ENCODE data around the gene STRIP1.
A peak's percentile ranks its signal among the peaks of the same experiment; 100 is the strongest.

The STRIP1 gene, protein sequence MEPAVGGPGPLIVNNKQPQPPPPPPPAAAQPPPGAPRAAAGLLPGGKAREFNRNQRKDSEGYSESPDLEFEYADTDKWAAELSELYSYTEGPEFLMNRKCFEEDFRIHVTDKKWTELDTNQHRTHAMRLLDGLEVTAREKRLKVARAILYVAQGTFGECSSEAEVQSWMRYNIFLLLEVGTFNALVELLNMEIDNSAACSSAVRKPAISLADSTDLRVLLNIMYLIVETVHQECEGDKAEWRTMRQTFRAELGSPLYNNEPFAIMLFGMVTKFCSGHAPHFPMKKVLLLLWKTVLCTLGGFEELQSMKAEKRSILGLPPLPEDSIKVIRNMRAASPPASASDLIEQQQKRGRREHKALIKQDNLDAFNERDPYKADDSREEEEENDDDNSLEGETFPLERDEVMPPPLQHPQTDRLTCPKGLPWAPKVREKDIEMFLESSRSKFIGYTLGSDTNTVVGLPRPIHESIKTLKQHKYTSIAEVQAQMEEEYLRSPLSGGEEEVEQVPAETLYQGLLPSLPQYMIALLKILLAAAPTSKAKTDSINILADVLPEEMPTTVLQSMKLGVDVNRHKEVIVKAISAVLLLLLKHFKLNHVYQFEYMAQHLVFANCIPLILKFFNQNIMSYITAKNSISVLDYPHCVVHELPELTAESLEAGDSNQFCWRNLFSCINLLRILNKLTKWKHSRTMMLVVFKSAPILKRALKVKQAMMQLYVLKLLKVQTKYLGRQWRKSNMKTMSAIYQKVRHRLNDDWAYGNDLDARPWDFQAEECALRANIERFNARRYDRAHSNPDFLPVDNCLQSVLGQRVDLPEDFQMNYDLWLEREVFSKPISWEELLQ

DNA sequence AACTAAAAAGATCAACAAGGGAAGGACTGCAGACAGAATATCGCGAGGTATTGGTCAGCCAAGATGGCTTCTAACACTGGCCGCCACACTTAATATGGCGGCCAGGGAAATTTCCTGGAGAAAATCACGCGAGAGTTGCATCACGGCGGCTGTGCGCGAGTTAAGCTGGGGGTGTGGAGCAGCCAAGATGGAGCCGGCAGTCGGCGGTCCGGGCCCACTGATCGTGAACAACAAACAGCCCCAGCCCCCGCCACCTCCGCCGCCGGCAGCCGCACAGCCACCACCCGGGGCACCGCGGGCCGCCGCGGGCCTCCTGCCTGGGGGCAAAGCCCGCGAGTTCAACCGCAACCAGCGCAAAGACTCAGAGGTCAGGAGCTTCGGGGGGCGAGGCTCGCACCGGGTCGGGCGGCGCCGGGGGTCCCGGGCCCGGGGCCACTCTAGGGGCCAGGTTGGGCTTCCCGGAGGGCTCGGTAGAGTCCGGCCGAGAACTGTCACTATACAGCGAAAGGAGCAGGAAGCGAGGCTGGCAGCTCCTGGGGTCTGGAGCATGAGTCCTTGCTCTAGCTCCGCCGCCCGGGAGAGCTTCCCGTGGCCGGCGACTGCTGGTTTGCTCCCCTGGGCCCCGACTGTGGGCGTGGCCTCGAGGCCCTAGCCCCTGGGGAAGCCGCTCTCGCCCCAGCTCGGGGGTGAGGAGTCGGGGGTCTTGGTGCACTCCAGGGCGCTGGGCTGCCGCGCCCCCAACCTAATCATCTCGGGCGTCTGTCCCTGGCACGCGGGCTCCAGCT, at the start of gene STRIP1:
STRIP1 (plus strand) TSS at position 174 of the 785 bp plus-strand sequence; CDS start at position 188, 14 bp downstream.
- ChIA-PET CTCF (interaction anchor here (0.8 to 22.1 kb wide), 12 partner anchors 11 to 258 kb away, joined by 3 to 387 read pairs (median 4); partner anchors contain the start of gene AHCYL1), POLR2A (no interaction called here)
- peak; percentile 92 for DNase-seq (ENCODE audit: extremely low spot score)
- TF ChIP-seq, protein P1, sequence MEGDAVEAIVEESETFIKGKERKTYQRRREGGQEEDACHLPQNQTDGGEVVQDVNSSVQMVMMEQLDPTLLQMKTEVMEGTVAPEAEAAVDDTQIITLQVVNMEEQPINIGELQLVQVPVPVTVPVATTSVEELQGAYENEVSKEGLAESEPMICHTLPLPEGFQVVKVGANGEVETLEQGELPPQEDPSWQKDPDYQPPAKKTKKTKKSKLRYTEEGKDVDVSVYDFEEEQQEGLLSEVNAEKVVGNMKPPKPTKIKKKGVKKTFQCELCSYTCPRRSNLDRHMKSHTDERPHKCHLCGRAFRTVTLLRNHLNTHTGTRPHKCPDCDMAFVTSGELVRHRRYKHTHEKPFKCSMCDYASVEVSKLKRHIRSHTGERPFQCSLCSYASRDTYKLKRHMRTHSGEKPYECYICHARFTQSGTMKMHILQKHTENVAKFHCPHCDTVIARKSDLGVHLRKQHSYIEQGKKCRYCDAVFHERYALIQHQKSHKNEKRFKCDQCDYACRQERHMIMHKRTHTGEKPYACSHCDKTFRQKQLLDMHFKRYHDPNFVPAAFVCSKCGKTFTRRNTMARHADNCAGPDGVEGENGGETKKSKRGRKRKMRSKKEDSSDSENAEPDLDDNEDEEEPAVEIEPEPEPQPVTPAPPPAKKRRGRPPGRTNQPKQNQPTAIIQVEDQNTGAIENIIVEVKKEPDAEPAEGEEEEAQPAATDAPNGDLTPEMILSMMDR (IDR thresholded peaks at IDR 0.05; ENCODE audit: control extremely low read depth, extremely low read depth, low read depth, missing control alignments), result no peak

DNA sequence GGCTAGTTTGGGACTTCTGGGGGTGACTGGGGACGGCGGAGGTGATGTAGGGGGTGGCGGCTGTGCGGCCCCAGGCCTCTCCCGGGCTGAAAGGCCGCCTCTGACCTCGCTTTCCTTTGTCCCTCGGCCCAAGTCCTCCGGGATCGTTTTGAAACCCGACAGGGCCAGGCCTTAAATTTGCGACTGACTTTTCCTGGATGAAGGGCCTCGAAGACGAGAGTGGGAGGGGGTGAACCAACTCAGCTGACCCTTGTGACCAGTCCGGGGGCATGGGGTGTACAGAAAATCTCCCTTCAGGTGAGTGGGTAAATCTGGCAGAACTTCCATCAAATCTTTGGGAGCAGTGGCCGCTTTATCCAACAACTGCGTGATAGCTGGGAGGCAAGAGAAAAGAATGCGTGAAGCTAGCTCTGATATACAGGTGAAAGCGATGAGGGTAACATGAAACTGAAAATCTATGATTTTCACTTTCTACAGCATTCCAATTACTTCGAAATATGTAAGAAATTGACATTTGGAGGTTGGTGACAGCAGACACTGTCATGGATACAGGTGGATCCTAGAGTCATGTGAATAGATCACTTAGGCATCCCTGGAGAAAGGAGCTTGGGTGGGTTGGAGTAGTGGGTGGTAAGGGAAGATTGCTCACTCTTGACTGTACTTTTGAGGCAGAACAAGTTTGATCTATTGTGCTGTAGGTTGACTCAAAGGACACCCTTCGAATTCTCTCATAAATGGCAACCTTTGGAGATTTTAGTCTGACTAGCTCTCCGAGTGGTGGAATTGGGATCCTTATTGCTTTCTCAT, 49.0 kb upstream of the STRIP1 start:
- TF ChIP-seq, protein P1 (IDR thresholded peaks at IDR 0.05; ENCODE audit: control extremely low read depth, extremely low read depth, low read depth, missing control alignments), result no peak
- no peak for DNase-seq (ENCODE audit: extremely low spot score)
- CTCF ChIA-PET, result interaction anchor here (0.7 to 18.3 kb wide), 67 partner anchors 10 to 502 kb away, joined by 3 to 737 read pairs (median 6); partner anchors contain the start of genes ATXN7L2, GNAI3, GSTM4 and STRIP1
- POLR2A ChIA-PET, result interaction anchor here (0.5 to 1.3 kb wide), 3 partner anchors 26 to 208 kb away, joined by 3 to 5 read pairs (median 3); no protein-coding TSS in a partner anchor

DNA sequence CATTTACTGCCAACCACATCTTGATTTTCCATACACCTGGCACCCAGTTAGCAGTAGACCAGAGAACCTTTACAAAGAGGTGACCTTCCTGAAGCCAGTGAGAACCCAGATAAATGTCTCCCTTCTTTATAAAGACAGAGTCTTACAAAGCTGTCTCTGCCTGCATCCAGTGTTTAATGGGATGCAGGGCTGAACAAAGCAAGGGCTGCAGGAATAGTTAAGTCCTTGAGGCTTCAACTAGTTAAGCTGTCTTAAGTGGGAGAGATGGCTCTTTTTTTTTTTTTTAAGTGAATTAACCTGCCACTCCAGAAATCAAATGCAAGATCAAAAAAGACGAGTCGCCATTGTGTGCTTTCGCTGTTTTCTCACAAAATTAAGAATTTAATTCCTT, 48.4 kb upstream of the STRIP1 start:
- TF ChIP-seq, protein P1 (IDR thresholded peaks at IDR 0.05; ENCODE audit: control extremely low read depth, extremely low read depth, low read depth, missing control alignments), result no peak
- DNase-seq (ENCODE audit: extremely low spot score), result no peak
- CTCF ChIA-PET, result interaction anchor here (0.9 to 18.3 kb wide), 12 partner anchors 11 to 483 kb away, joined by 3 to 737 read pairs (median 12); no protein-coding TSS in a partner anchor
- POLR2A ChIA-PET, result interaction anchor here (0.5 to 0.6 kb wide), 2 partner anchors 25 to 195 kb away, joined by 3 read pairs; no protein-coding TSS in a partner anchor

DNA sequence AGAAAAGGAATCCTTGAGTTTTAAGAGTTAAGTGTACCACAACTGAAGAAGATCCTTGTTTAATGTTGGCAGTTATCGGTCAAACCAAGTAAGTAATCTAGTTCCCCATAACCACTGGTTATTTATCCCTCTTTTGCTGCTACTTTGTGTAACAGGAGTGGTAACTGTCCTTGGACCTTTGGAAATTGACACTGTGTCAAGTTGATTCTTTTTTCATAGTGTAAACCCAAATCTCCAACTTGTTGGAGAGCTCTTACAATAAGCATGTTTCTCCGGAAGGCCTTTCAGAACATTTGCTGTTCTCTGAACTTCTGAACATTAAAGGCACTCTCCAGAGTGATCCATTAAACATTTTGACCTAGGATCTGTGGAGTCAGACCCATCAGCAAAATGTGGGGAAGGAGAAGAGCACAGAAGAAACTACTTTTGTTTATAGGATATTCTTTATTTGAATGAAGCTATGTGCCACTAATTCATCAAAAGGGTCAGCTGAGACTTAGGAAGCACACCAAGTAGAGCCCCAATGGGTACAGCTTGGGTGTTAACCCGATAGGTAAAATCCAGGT, 46.0 kb upstream of the STRIP1 start:
- CTCF ChIA-PET, result interaction anchor here (0.7 to 18.3 kb wide), 5 partner anchors 20 to 494 kb away, joined by 4 to 737 read pairs (median 108); partner anchors contain the start of gene CYB561D1
- no peak for DNase-seq (ENCODE audit: extremely low spot score)
- TF ChIP-seq, protein P1 (IDR thresholded peaks at IDR 0.05; ENCODE audit: control extremely low read depth, extremely low read depth, low read depth, missing control alignments), result no peak
- POLR2A ChIA-PET, result no interaction called here

DNA sequence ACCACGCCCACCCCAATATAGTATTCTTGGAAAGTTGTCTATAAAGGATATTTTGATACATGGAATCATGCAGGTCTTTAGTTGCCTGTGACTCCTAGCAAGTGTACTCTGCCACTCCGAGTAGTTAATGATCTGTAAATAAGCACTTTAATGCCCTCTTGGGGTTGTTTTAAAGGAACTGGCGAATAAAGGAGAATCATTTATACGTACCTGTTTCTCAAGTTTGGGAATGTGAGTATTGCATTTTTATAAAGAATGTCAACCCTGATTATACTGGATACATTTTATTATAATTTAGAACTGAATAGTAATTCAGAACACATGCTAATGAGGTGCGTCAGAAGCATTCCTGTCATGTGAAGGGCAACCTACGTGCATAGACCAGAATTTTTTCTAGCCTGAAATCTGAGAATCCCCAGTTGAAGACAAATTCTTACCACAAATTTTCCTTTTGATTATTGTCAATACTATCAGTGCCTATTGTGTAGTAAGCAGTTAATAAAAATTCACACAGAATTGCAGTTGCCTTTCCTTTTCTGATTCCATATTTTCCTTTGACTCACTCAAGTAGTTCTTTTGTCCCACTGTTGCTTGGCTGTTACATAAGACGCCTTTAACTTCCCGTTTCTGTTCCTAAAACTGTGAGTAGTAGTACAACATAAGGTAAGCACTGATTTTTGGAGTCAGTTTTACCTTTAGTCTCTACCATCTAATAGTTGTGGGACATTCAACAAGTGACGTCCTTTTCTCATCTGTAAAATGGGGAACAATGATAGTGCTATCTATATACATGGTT, 44.7 kb upstream of the STRIP1 start:
- CTCF ChIA-PET, result interaction anchor here (1.2 to 18.3 kb wide), 6 partner anchors 17 to 349 kb away, joined by 4 to 737 read pairs (median 57); no protein-coding TSS in a partner anchor
- TF ChIP-seq, protein P1 (IDR thresholded peaks at IDR 0.05; ENCODE audit: control extremely low read depth, extremely low read depth, low read depth, missing control alignments), result no peak
- no peak for DNase-seq (ENCODE audit: extremely low spot score)
- POLR2A ChIA-PET, result no interaction called here

All from GM10248 (cell line).